K562 (cell line): Measurements from ENCODE around the gene C19orf47. TPM values are rescaled to one million over a fixed set of nuclear protein-coding genes. Genes with fewer than 3 reads are reported as not detected.
A peak's percentile ranks its signal among the peaks of the same experiment; 100 is the strongest.

ENCODE experiments used
- ATAC-seq: fragments of 200-7000 bp; cut with Tn5 transposase; 3 replicates; pipeline ENCODE4 v1.9.1; 2020; ENCODE audit warnings: moderate library complexity
- BruUV-seq: library from RNA; stranded (reverse); fragments of 400-500 nt; replicated peaks from 2 replicates; lab custom pipeline; 2021; lab: Mats Ljungman, UMichigan
- CTCF ChIA-PET: fragments of 300-600 bp; formaldehyde crosslinking; extraction: SDS; loops from one replicate; lab custom pipeline; 2021; ENCODE audit warnings: low intra/inter-chr PET ratio; lab: Yijun Ruan, JAX
- POLR2A ChIA-PET: fragments of 300-600, 350-650 bp; sonication (Branson Sonifier 250); formaldehyde crosslinking; extraction: SDS; loops from one replicate; lab custom pipeline; 2021; ENCODE audit warnings: antibody characterized with exemption, inconsistent platforms; lab: Yijun Ruan, JAX
- DNase-seq, 4 experiments: peaks; one replicate each; pipeline versions ENCODE4 v3.0.0 to v3.0.0-alpha.2; 2011 to 2018; ENCODE audit warnings: low spot score in 3 of 4, mixed read lengths in 3 of 4; ENCODE audit errors: extremely low read depth in 1 of 4
- FAIRE-seq: peaks from 2 replicates; lab custom pipeline; 2011; peaks lifted over from hg19 to GRCh38; lab: Jason Lieb, UNC
- H2AFZ ChIP-seq: 2 replicates; pipeline ENCODE4 v1.6.0; 2011; ENCODE audit warnings: low read depth, low read length, control low read depth, inconsistent platforms
- H3K27ac ChIP-seq: fragments of 200-600 bp; 3 replicates; pipeline ENCODE4 v1.8.0; 2011; ENCODE audit warnings: low read depth, mild to moderate bottlenecking, control low read depth, inconsistent platforms, low read length, moderate library complexity, mixed read lengths; ENCODE audit errors: extremely low read depth
- H3K27me3 ChIP-seq, 2 experiments: fragments of 300-600 bp in 1 of 2; 2 replicates in 1 of 2; 3 replicates in 1 of 2; pipeline versions ENCODE4 v1.6.0 to v1.8.0; 2011; ENCODE audit warnings: inconsistent platforms in 2 of 2, low read length in 2 of 2, mild to moderate bottlenecking in 1 of 2, mixed read lengths in 1 of 2, moderate library complexity in 1 of 2; ENCODE audit not compliant: control insufficient read depth in 2 of 2, insufficient read depth in 2 of 2
- H3K36me3 ChIP-seq: fragments of 300-600 bp; 3 replicates; pipeline ENCODE4 v1.8.0; 2011; ENCODE audit warnings: mild to moderate bottlenecking, low read length, inconsistent platforms; ENCODE audit not compliant: control insufficient read depth, insufficient read depth
- H3K4me1 ChIP-seq, 2 experiments: fragments of 200-600 bp in 1 of 2; replicated peaks in 1 of 2; 2 replicates in 1 of 2; 3 replicates in 1 of 2; pipeline versions ENCODE4 v1.5.1 to v1.8.0; 2011; ENCODE audit warnings: inconsistent platforms in 2 of 2, low read length in 2 of 2, mild to moderate bottlenecking in 1 of 2, mixed read lengths in 1 of 2, moderate library complexity in 1 of 2; ENCODE audit not compliant: control insufficient read depth in 2 of 2, insufficient read depth in 2 of 2
- H3K4me2 ChIP-seq: 2 replicates; pipeline ENCODE4 v1.6.1; 2011; ENCODE audit warnings: low read length, control low read depth, inconsistent platforms, mixed read lengths; ENCODE audit not compliant: insufficient read depth
- H3K4me3 ChIP-seq: fragments of 200-600 bp; sonication (generic), shearing (Covaris generic); 2 replicates; pipeline ENCODE4 v1.5.1; 2016; ENCODE audit warnings: control low read depth, inconsistent platforms
- H3K79me2 ChIP-seq: fragments of 200-600 bp; 3 replicates; pipeline ENCODE4 v1.8.0; 2011; ENCODE audit warnings: low read length, inconsistent platforms; ENCODE audit not compliant: control insufficient read depth, insufficient read depth
- H3K9ac ChIP-seq, 2 experiments: 2 replicates each; pipeline versions ENCODE4 v1.6.0 to v1.6.1; 2011; ENCODE audit warnings: low read depth in 2 of 2, low read length in 2 of 2, control low read depth in 1 of 2, inconsistent platforms in 1 of 2, mild to moderate bottlenecking in 1 of 2, mixed read lengths in 1 of 2; ENCODE audit not compliant: insufficient read depth in 1 of 2
- H3K9me1 ChIP-seq: one replicate; pipeline ENCODE4 v1.6.0; 2011; ENCODE audit warnings: inconsistent platforms, mild to moderate bottlenecking, low read length, moderate library complexity; ENCODE audit not compliant: control insufficient read depth, insufficient read depth
- H3K9me3 ChIP-seq: replicated peaks from 2 replicates; pipeline ENCODE4 v1.5.1; 2011; ENCODE audit warnings: low read depth, low read length, inconsistent platforms; ENCODE audit not compliant: control insufficient read depth, insufficient read depth
- H4K20me1 ChIP-seq: replicated peaks from 2 replicates; pipeline ENCODE4 v1.6.1; 2011; ENCODE audit warnings: low read length, inconsistent platforms, mixed read lengths; ENCODE audit not compliant: control insufficient read depth, insufficient read depth
- CHAMP1 ChIP-seq: fragments of 450-650 bp; IDR thresholded peaks from 2 replicates; pipeline ENCODE4 v1.6.1; 2016; ENCODE audit warnings: mild to moderate bottlenecking
- CREB1 ChIP-seq, 2 experiments: sonication (generic) in 1 of 2; formaldehyde crosslinking in 1 of 2; IDR thresholded peaks; 2 replicates each; pipeline versions ENCODE4 v1.6.1 to v1.8.0; 2012 to 2022; ENCODE audit warnings: inconsistent platforms in 1 of 2, mild to moderate bottlenecking in 1 of 2, missing genetic modification reagents in 1 of 2, moderate library complexity in 1 of 2
- E2F3 ChIP-seq: fragments of 250-450 bp; sonication (Bioruptor Pico); IDR thresholded peaks from 2 replicates; pipeline ENCODE4 v1.4.0; 2020; ENCODE audit warnings: mild to moderate bottlenecking
- EHMT2 ChIP-seq: fragments of 450-650 bp; IDR thresholded peaks from 2 replicates; pipeline ENCODE4 v1.6.1; 2018; ENCODE audit warnings: antibody characterized with exemption
- GABPB2 ChIP-seq: fragments of 250-450 bp; sonication (Bioruptor Pico); conservative IDR thresholded peaks from 2 replicates; pipeline ENCODE4 v1.5.1; 2021; ENCODE audit warnings: mild to moderate bottlenecking
- JUND ChIP-seq, 2 experiments: IDR thresholded peaks; 2 replicates in 1 of 2; 3 replicates in 1 of 2; pipeline ENCODE4 v1.6.1; 2011; ENCODE audit warnings: borderline replicate concordance in 2 of 2, low read depth in 2 of 2, low read length in 2 of 2, improper control_type of control experiment in 1 of 2, missing biosample characterization in 1 of 2, missing genetic modification characterization in 1 of 2, missing genetic modification reagents in 1 of 2
- KLF16 ChIP-seq: IDR thresholded peaks from 2 replicates; pipeline ENCODE4 v1.6.1; 2016; ENCODE audit warnings: antibody characterized with exemption
- MXI1 ChIP-seq: IDR thresholded peaks from 2 replicates; pipeline ENCODE4 v1.6.1; 2011; ENCODE audit warnings: low read depth, mild to moderate bottlenecking, improper control_type of control experiment, low read length
- ZNF146 ChIP-seq: IDR thresholded peaks from one replicate; pipeline ENCODE4 v1.6.1; 2018; ENCODE audit warnings: missing compliant biosample characterization; ENCODE audit not compliant: unreplicated experiment
- ZNF224 ChIP-seq: sonication (generic); formaldehyde crosslinking; IDR thresholded peaks from 2 replicates; pipeline ENCODE4 v1.8.0; 2022; ENCODE audit warnings: mild to moderate bottlenecking, missing genetic modification reagents
- ZNF232 ChIP-seq: sonication (generic); formaldehyde crosslinking; IDR thresholded peaks from 2 replicates; pipeline ENCODE4 v1.8.0; 2022; ENCODE audit warnings: mild to moderate bottlenecking, missing genetic modification reagents
- ZNF445 ChIP-seq: fragments of 250-450 bp; sonication (Bioruptor Pico); IDR thresholded peaks from 2 replicates; pipeline ENCODE4 v1.4.0; 2020; ENCODE audit warnings: low read depth, mild to moderate bottlenecking, moderate library complexity
- ZNF699 ChIP-seq: fragments of 250-450 bp; sonication (Bioruptor Pico); IDR thresholded peaks from 2 replicates; pipeline ENCODE4 v1.8.0; 2021; ENCODE audit warnings: mild to moderate bottlenecking, moderate library complexity; ENCODE audit not compliant: insufficient replicate concordance
- WGBS: fragments of 100-300 bp; shearing (Covaris generic); methylation state at CpG from one replicate; pipeline ENCODE4 v1.1.6; 2016; ENCODE audit warnings: low coverage, mixed read lengths; ENCODE audit not compliant: insufficient coverage; ENCODE audit errors: missing lambda C conversion rate; 5-methylcytosine and 5-hydroxymethylcytosine counted together
- in situ Hi-C: fragments of 300-500 bp; cut with MboI; formaldehyde crosslinking; loops from 4 replicates; pipeline ENCODE4 v1.15.0; 2018; ENCODE audit warnings: inconsistent platforms, mixed read lengths
- intact Hi-C: fragments of 100-400 bp; cut with micrococcal nuclease; formaldehyde crosslinking; loops from 2 replicates; pipeline ENCODE4 v1.14.2; 2022
- polyA plus RNA-seq, 8 experiments: library from polyadenylated mRNA; depleted of rRNA in 4 of 8; stranded (reverse) in 5 of 8; unstranded in 3 of 8; fragments of >200 nt; fragmentation: Nextera tagmentation in 2 of 8; fragmentation: Illumina TruSeq in 1 of 8; extraction: Ambion mirVana in 2 of 8; extraction: Trizol in 1 of 8; gene quantifications; 2 replicates each; pipeline versions ENCODE4 v1.2.1 to v1.2.3, GENCODE V29; 2011 to 2014; ENCODE audit warnings: inconsistent platforms in 1 of 8, missing spikeins in 1 of 8
- total RNA-seq, 7 experiments: library from RNA; depleted of rRNA in 6 of 7; stranded (reverse); fragments of >200 nt in 6 of 7; fragmentation: Illumina TruSeq in 2 of 7; extraction: Trizol in 2 of 7; gene quantifications; 2 replicates each; pipeline versions ENCODE4 v1.2.1 to v1.2.3, GENCODE V29; 2011 to 2021; ENCODE audit warnings: low replicate concordance in 1 of 7

The C19orf47 gene
- total and polyA plus RNA-seq, 9 of the 15 experiments (the other 6 are each of a cell fraction or from before 2014, with no cell fraction given) = 0.08 to 26.1 (median 14.7) TPM

GRCh38 chr19:40339018-40339728 is 9.0 kb downstream of the C19orf47 start:
- no peaks in the 10 kb centered on the region for H3K9me3 ChIP-seq
- H3K9ac ChIP-seq = no peak overlapping the region
- no peak overlapping the region for H3K27ac ChIP-seq
- FAIRE-seq = peak; percentile 23
- DNase-seq = no peak
- H3K4me3 ChIP-seq = no peak overlapping the region
- in situ Hi-C loops (no loop called here), intact Hi-C loops (no loop called here)
- 87% methylated on average over 4 of the region's 4 CpGs for WGBS
- H3K9me1 ChIP-seq = peaks cover 3% of the 10 kb centered on the region
- H3K27me3 ChIP-seq = no peaks in the 10 kb centered on the region
- peaks cover 0 to 8% of the 10 kb centered on the region in 2 experiments; a peak in 3 of 5 replicates for H3K4me1 ChIP-seq
- H4K20me1 ChIP-seq = no peaks in the 10 kb centered on the region; the same call in 1 of the 2 replicates
- BruUV-seq = no TSS peak
- ATAC-seq = no peak
- no peak overlapping the region for H2AFZ ChIP-seq
- ChIA-PET POLR2A (interaction anchor here (0.6 kb wide), 1 partner anchor 14 kb away, joined by 3 read pairs; no protein-coding TSS in a partner anchor), CTCF (no interaction called here)
- peaks cover 27% of the 10 kb centered on the region for H3K79me2 ChIP-seq
- peaks cover 58% of the 10 kb centered on the region; the same call in 2 of the 3 replicates for H3K36me3 ChIP-seq
- no peak overlapping the region for H3K4me2 ChIP-seq
- no peak for TF ChIP-seq MXI1
- TF ChIP-seq ZNF146 (CRISPR knock-in tag) = peak; percentile 21

GRCh38 chr19:40337594-40337993 is 10.6 kb downstream of the C19orf47 start:
- H2AFZ ChIP-seq = no peak overlapping the region
- ChIA-PET POLR2A (interaction anchor here (0.6 to 1.2 kb wide), 2 partner anchors 28 to 1026 kb away, joined by 3 to 4 read pairs; partner anchors contain the start of gene B9D2), CTCF (no interaction called here)
- no peak for ATAC-seq
- peaks cover 0 to 8% of the 10 kb centered on the region in 2 experiments; a peak in 3 of 5 replicates for H3K4me1 ChIP-seq
- no peaks in the 10 kb centered on the region; the same call in 1 of the 2 replicates for H4K20me1 ChIP-seq
- no peak overlapping the region for H3K4me2 ChIP-seq
- H3K36me3 ChIP-seq = peaks cover 62% of the 10 kb centered on the region; the same call in 2 of the 3 replicates
- DNase-seq = no peak
- H3K9me3 ChIP-seq = no peaks in the 10 kb centered on the region
- no peak for FAIRE-seq
- in situ Hi-C loops (no loop called here), intact Hi-C loops (no loop called here)
- peak overlapping the region in 1 of 2 experiments; percentile 18; a peak in 1 of 4 replicates for H3K9ac ChIP-seq
- no peaks in the 10 kb centered on the region for H3K27me3 ChIP-seq
- BruUV-seq = no TSS peak
- no peak overlapping the region for H3K27ac ChIP-seq
- peaks cover 3% of the 10 kb centered on the region for H3K9me1 ChIP-seq
- no peak overlapping the region for H3K4me3 ChIP-seq
- peaks cover 17% of the 10 kb centered on the region for H3K79me2 ChIP-seq
- TF ChIP-seq GABPB2 (CRISPR knock-in tag) = no peak
- no peak for TF ChIP-seq CHAMP1
- TF ChIP-seq CREB1 (IDR thresholded peaks at IDR 0.05) = no peak
- TF ChIP-seq CREB1 (CRISPR knock-in tag; IDR thresholded peaks at IDR 0.05) = no peak
- TF ChIP-seq KLF16 = no peak
- no peak for TF ChIP-seq ZNF445 (CRISPR knock-in tag)
- no peak for TF ChIP-seq E2F3 (CRISPR knock-in tag)
- TF ChIP-seq EHMT2 = no peak
- TF ChIP-seq ZNF699 = no peak
- TF ChIP-seq JUND (IDR thresholded peaks at IDR 0.05; ENCODE audit: borderline replicate concordance, low read depth, low read length) = no peak
- no peak for TF ChIP-seq JUND (tag; IDR thresholded peaks at IDR 0.05; ENCODE audit: borderline replicate concordance, low read depth, low read length)
- no peak for TF ChIP-seq ZNF232 (CRISPR knock-in tag)
- TF ChIP-seq ZNF224 (CRISPR knock-in tag) = no peak
- 92% methylated on average over 5 of the region's 5 CpGs for WGBS
